K562 (cell line): ENCODE measurements around the gene JAM2. TPM values are rescaled to one million over a fixed set of nuclear protein-coding genes. Genes with fewer than 3 reads are reported as not detected.
A peak's percentile ranks its signal among the peaks of the same experiment; 100 is the strongest.

ENCODE experiments used
- BHLHE40 ChIP-seq: IDR thresholded peaks from 2 replicates; pipeline ENCODE4 v1.6.1; 2011; ENCODE audit warnings: low read length, improper control_type of control experiment
- HCFC1 ChIP-seq: IDR thresholded peaks from 2 replicates; pipeline ENCODE4 v1.6.1; 2012; ENCODE audit warnings: low read depth, low read length, improper control_type of control experiment
- HLTF ChIP-seq: fragments of 450-650 bp; IDR thresholded peaks from 2 replicates; pipeline ENCODE4 v1.6.1; 2016
- KLF6 ChIP-seq: fragments of 250-450 bp; sonication (Bioruptor Pico); IDR thresholded peaks from 2 replicates; pipeline ENCODE4 v1.4.0; 2020; ENCODE audit warnings: mild to moderate bottlenecking, moderate library complexity, borderline replicate concordance
- NCOR1 ChIP-seq: fragments of 450-650 bp; IDR thresholded peaks from 2 replicates; pipeline ENCODE4 v1.6.1; 2016; ENCODE audit warnings: mild to moderate bottlenecking, moderate library complexity
- POLR2A ChIP-seq: fragments of 450-650 bp; conservative IDR thresholded peaks from 2 replicates; pipeline ENCODE4 v1.6.1; 2016
- POU5F1 ChIP-seq: fragments of 150-350 bp; IDR thresholded peaks from 2 replicates; pipeline ENCODE4 v1.6.1; 2014; ENCODE audit warnings: borderline replicate concordance, low read length, low read depth, mild to moderate bottlenecking; ENCODE audit not compliant: partially characterized antibody
- PTTG1 ChIP-seq: fragments of 450-650 bp; IDR thresholded peaks from 2 replicates; pipeline ENCODE4 v1.6.1; 2016; ENCODE audit warnings: low read depth, mild to moderate bottlenecking, missing genetic modification characterization, missing compliant biosample characterization
- STAG1 ChIP-seq: sonication (generic); formaldehyde crosslinking; IDR thresholded peaks from 2 replicates; pipeline ENCODE4 v1.5.0; 2020; ENCODE audit warnings: missing genetic modification reagents, borderline replicate concordance
- TCF7 ChIP-seq: sonication (generic); IDR thresholded peaks from 2 replicates; pipeline ENCODE4 v1.6.1; 2016; ENCODE audit warnings: antibody characterized with exemption, borderline replicate concordance
- TEAD4 ChIP-seq, 2 experiments: sonication (generic) in 1 of 2; formaldehyde crosslinking in 1 of 2; IDR thresholded peaks; 2 replicates each; pipeline versions ENCODE4 v1.6.1 to v1.8.0; 2012 to 2022; ENCODE audit warnings: borderline replicate concordance in 1 of 2, inconsistent platforms in 1 of 2, low read length in 1 of 2, mild to moderate bottlenecking in 1 of 2, missing genetic modification reagents in 1 of 2
- TRIM28 ChIP-seq: fragments of 450-650 bp; IDR thresholded peaks from 2 replicates; pipeline ENCODE4 v1.6.1; 2017
- ZBTB8A ChIP-seq: fragments of 450-650 bp; IDR thresholded peaks from 2 replicates; pipeline ENCODE4 v1.6.1; 2018; ENCODE audit warnings: mild to moderate bottlenecking, moderate library complexity; ENCODE audit not compliant: partially characterized antibody
- ZFP30 ChIP-seq: fragments of 250-450 bp; sonication (Bioruptor Pico); IDR thresholded peaks from 2 replicates; pipeline ENCODE4 v1.8.0; 2022; ENCODE audit warnings: moderate library complexity, mild to moderate bottlenecking, inconsistent platforms, borderline replicate concordance
- ZNF584 ChIP-seq: fragments of 200-800 bp; sonication (Bioruptor generic); IDR thresholded peaks from 2 replicates; pipeline ENCODE4 v1.6.1; 2016; ENCODE audit warnings: low read depth, mild to moderate bottlenecking, missing genetic modification characterization, missing compliant biosample characterization
- polyA plus RNA-seq, 8 experiments: library from polyadenylated mRNA; depleted of rRNA in 4 of 8; stranded (reverse) in 5 of 8; unstranded in 3 of 8; fragments of >200 nt; fragmentation: Nextera tagmentation in 2 of 8; fragmentation: Illumina TruSeq in 1 of 8; extraction: Ambion mirVana in 2 of 8; extraction: Trizol in 1 of 8; gene quantifications; 2 replicates each; pipeline versions ENCODE4 v1.2.1 to v1.2.3, GENCODE V29; 2011 to 2014; ENCODE audit warnings: inconsistent platforms in 1 of 8, missing spikeins in 1 of 8
- total RNA-seq, 7 experiments: library from RNA; depleted of rRNA in 6 of 7; stranded (reverse); fragments of >200 nt in 6 of 7; fragmentation: Illumina TruSeq in 2 of 7; extraction: Trizol in 2 of 7; gene quantifications; 2 replicates each; pipeline versions ENCODE4 v1.2.1 to v1.2.3, GENCODE V29; 2011 to 2021; ENCODE audit warnings: low replicate concordance in 1 of 7
- TF ChIP-seq, protein P1 (sequence below), 2 experiments: fragments of 450-650 bp; formaldehyde crosslinking in 1 of 2; IDR thresholded peaks; 2 replicates each; pipeline versions ENCODE4 v1.4.0 to v1.6.1; 2014 to 2020; ENCODE audit warnings: mild to moderate bottlenecking in 2 of 2, borderline replicate concordance in 1 of 2, low read depth in 1 of 2
- TF ChIP-seq, protein P2 (sequence below): fragments of 200-800 bp; sonication (Bioruptor generic); IDR thresholded peaks from 2 replicates; pipeline ENCODE4 v1.6.1; 2017; ENCODE audit warnings: missing genetic modification characterization, missing compliant biosample characterization

The JAM2 gene
- total and polyA plus RNA-seq, 9 of the 15 experiments (the other 6 are each of a cell fraction or from before 2014, with no cell fraction given) = 0.03 to 0.08 (median 0.07) TPM; not detected in 6

DNA sequence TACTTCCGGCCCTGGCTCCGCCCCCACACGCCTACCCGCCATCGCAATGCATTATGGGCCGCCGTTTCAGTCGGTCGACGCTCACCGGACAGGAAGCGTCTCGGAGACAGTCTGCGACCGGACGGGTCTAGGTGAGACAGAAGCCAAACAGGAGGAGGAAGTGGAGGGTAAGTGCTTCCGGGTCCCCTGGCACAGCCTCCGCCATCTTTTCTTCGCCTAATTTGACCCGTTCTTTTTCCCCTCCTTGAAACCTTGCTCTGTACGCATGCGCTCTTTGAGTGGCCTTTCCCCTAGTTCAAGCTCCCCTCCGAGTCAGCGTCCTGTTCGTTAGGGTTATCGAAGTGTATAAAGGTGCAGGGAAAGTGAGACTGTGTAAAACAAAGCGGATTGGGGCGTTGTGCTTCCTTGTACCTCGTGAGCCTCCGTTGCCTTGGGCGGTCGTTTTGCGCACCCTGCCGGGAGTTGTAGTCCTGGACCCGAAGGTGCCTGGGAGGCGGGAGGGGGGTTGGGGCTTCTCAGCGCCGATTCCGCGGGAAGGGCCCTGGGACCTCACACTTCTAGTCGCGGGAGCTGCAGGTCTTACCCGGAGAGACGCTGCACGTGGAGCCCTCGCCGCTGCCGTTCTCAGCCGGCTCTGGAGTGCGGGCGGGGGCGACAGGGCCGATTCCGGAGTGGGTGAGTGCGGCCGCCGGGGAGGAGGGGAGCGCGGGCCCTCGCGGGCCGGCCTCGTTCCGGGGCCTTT, 96.0 kb downstream of the JAM2 start, which contains the start of the genes ATP5PF and GABPA (continued):
- peak; percentile 64; the same call in 1 of the 2 replicates for TF ChIP-seq KLF6
- TF ChIP-seq TRIM28 = 0 out of 2 replicates have a peak, but pooled peaks have one; percentile 40
- TF ChIP-seq, protein P1, sequence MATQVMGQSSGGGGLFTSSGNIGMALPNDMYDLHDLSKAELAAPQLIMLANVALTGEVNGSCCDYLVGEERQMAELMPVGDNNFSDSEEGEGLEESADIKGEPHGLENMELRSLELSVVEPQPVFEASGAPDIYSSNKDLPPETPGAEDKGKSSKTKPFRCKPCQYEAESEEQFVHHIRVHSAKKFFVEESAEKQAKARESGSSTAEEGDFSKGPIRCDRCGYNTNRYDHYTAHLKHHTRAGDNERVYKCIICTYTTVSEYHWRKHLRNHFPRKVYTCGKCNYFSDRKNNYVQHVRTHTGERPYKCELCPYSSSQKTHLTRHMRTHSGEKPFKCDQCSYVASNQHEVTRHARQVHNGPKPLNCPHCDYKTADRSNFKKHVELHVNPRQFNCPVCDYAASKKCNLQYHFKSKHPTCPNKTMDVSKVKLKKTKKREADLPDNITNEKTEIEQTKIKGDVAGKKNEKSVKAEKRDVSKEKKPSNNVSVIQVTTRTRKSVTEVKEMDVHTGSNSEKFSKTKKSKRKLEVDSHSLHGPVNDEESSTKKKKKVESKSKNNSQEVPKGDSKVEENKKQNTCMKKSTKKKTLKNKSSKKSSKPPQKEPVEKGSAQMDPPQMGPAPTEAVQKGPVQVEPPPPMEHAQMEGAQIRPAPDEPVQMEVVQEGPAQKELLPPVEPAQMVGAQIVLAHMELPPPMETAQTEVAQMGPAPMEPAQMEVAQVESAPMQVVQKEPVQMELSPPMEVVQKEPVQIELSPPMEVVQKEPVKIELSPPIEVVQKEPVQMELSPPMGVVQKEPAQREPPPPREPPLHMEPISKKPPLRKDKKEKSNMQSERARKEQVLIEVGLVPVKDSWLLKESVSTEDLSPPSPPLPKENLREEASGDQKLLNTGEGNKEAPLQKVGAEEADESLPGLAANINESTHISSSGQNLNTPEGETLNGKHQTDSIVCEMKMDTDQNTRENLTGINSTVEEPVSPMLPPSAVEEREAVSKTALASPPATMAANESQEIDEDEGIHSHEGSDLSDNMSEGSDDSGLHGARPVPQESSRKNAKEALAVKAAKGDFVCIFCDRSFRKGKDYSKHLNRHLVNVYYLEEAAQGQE (IDR thresholded peaks at IDR 0.05; ENCODE audit: borderline replicate concordance) = no peak
- TF ChIP-seq, protein P1 (CRISPR knock-in tag; IDR thresholded peaks at IDR 0.05; ENCODE audit: low read depth) = no peak; the same call in 1 of the 2 replicates
- TF ChIP-seq TCF7 = no peak; the same call in 1 of the 2 replicates
- TF ChIP-seq PTTG1 (tag) = no peak
- peak; percentile 49 for TF ChIP-seq POU5F1
- TF ChIP-seq TEAD4 (IDR thresholded peaks at IDR 0.05; ENCODE audit: low read length) = peak; percentile 52; the same call in 1 of the 2 replicates
- TF ChIP-seq TEAD4 (CRISPR knock-in tag; IDR thresholded peaks at IDR 0.05; ENCODE audit: borderline replicate concordance) = no peak
- TF ChIP-seq POLR2A = peak; percentile 85
- peak; percentile 55 for TF ChIP-seq BHLHE40
- peak; percentile 77 for TF ChIP-seq HCFC1
- TF ChIP-seq NCOR1 = peak; percentile 32
- TF ChIP-seq HLTF = 0 out of 2 replicates have a peak, but pooled peaks have one; percentile 43
- peak; percentile 92 for TF ChIP-seq ZBTB8A
- TF ChIP-seq, protein P2, sequence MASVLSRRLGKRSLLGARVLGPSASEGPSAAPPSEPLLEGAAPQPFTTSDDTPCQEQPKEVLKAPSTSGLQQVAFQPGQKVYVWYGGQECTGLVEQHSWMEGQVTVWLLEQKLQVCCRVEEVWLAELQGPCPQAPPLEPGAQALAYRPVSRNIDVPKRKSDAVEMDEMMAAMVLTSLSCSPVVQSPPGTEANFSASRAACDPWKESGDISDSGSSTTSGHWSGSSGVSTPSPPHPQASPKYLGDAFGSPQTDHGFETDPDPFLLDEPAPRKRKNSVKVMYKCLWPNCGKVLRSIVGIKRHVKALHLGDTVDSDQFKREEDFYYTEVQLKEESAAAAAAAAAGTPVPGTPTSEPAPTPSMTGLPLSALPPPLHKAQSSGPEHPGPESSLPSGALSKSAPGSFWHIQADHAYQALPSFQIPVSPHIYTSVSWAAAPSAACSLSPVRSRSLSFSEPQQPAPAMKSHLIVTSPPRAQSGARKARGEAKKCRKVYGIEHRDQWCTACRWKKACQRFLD (CRISPR knock-in tag) = peak; percentile 67
- no peak for TF ChIP-seq STAG1
- TF ChIP-seq ZNF584 (CRISPR knock-in tag) = peak; percentile 74
- TF ChIP-seq ZFP30 = no peak
